ENCODE data around the gene COX8C. TPM values are rescaled to one million over a fixed set of nuclear protein-coding genes. Genes with fewer than 3 reads are reported as not detected.

The COX8C gene
- total and polyA plus RNA-seq, 7 donors: 0.35 to 0.54 TPM; not detected in 5

GRCh38 chr14:93302688-93303581, 44.0 kb upstream of the COX8C start:
- Histone ChIP-seq H3K27ac (no peak overlapping the region), H3K36me3 (ENCODE audit: insufficient read depth in 1 of 2, low read depth in 1 of 2) (no peaks in the 10 kb centered on the region), H3K4me1 (peaks cover 42% of the 10 kb centered on the region), H3K27me3 (ENCODE audit: insufficient read depth in 3 of 3, low read length in 2 of 3) (no peaks in the 10 kb centered on the region), H3K4me3 (no peak overlapping the region), H3K9me3 (no peaks in the 10 kb centered on the region)
- intact Hi-C loops (cut with DNase I): no loop called here
- ATAC-seq: no peak
- TF ChIP-seq CTCF (IDR thresholded peaks at IDR 0.05): no peak
- 90 to 96% (median 91%) methylated on average over 12 of the region's 12 CpGs for WGBS, 3 donors
- no peak for DNase-seq

GRCh38 chr14:93303659-93304058, 43.3 kb upstream of the COX8C start:
- DNase-seq: no peak
- intact Hi-C loops (cut with DNase I): no loop called here
- TF ChIP-seq CTCF (IDR thresholded peaks at IDR 0.05): no peak
- H3K9me3 ChIP-seq: no peaks in the 10 kb centered on the region
- H3K27ac ChIP-seq: no peak overlapping the region
- H3K4me3 ChIP-seq: no peak overlapping the region
- H3K4me1 ChIP-seq: peaks cover 40% of the 10 kb centered on the region
- no peaks in the 10 kb centered on the region for H3K36me3 ChIP-seq (ENCODE audit: insufficient read depth in 1 of 2, low read depth in 1 of 2)
- no peaks in the 10 kb centered on the region for H3K27me3 ChIP-seq (ENCODE audit: insufficient read depth in 3 of 3, low read length in 2 of 3)
- WGBS, 3 donors: 57 to 65% (median 59%) methylated on average over 3 of the region's 3 CpGs
- no peak for ATAC-seq

- ATAC-seq: no peak
- TF ChIP-seq CTCF (IDR thresholded peaks at IDR 0.05): no peak
- H3K27ac ChIP-seq: no peak overlapping the region
- 95 to 100% (median 99%) methylated on average over 1 of the region's 1 CpG for WGBS, 3 donors
- no peaks in the 10 kb centered on the region for H3K9me3 ChIP-seq
- intact Hi-C loops (cut with DNase I): no loop called here
- no peaks in the 10 kb centered on the region for H3K36me3 ChIP-seq (ENCODE audit: insufficient read depth in 1 of 2, low read depth in 1 of 2)
- H3K4me3 ChIP-seq: no peak overlapping the region
- no peak for DNase-seq
- H3K4me1 ChIP-seq: peaks cover 33% of the 10 kb centered on the region
- H3K27me3 ChIP-seq (ENCODE audit: insufficient read depth in 3 of 3, low read length in 2 of 3): no peaks in the 10 kb centered on the region
These were observed 42.2 kb upstream of the COX8C start for GRCh38 chr14:93304771-93305170.

GRCh38 chr14:93305725-93306418, 41.1 kb upstream of the COX8C start:
- Histone ChIP-seq H3K36me3 (ENCODE audit: insufficient read depth in 1 of 2, low read depth in 1 of 2) (no peaks in the 10 kb centered on the region), H3K27ac (no peak overlapping the region), H3K9me3 (no peaks in the 10 kb centered on the region), H3K27me3 (ENCODE audit: insufficient read depth in 3 of 3, low read length in 2 of 3) (no peaks in the 10 kb centered on the region), H3K4me3 (no peak overlapping the region), H3K4me1 (peaks cover 31% of the 10 kb centered on the region)
- intact Hi-C loops (cut with DNase I): no loop called here
- no peak for TF ChIP-seq CTCF (IDR thresholded peaks at IDR 0.05)
- ATAC-seq: no peak
- DNase-seq: no peak
- WGBS, 3 donors: 69 to 84% (median 82%) methylated on average over 6 of the region's 6 CpGs
